Measurements from ENCODE around the gene CNTNAP2. TPM values are rescaled to one million over a fixed set of nuclear protein-coding genes. Genes with fewer than 3 reads are reported as not detected.

CNTNAP2 gene
- total and polyA plus RNA-seq, 8 donors, result 0.09 to 1.1 (median 0.38) TPM

GRCh38 chr7:147304376-147304775 is 1187.8 kb downstream of the CNTNAP2 start:
- TF ChIP-seq, protein P1, sequence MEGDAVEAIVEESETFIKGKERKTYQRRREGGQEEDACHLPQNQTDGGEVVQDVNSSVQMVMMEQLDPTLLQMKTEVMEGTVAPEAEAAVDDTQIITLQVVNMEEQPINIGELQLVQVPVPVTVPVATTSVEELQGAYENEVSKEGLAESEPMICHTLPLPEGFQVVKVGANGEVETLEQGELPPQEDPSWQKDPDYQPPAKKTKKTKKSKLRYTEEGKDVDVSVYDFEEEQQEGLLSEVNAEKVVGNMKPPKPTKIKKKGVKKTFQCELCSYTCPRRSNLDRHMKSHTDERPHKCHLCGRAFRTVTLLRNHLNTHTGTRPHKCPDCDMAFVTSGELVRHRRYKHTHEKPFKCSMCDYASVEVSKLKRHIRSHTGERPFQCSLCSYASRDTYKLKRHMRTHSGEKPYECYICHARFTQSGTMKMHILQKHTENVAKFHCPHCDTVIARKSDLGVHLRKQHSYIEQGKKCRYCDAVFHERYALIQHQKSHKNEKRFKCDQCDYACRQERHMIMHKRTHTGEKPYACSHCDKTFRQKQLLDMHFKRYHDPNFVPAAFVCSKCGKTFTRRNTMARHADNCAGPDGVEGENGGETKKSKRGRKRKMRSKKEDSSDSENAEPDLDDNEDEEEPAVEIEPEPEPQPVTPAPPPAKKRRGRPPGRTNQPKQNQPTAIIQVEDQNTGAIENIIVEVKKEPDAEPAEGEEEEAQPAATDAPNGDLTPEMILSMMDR (IDR thresholded peaks at IDR 0.05), result no peak
- intact Hi-C loops (cut with DNase I), result no loop called here
- no peaks in the 10 kb centered on the region for H3K4me1 ChIP-seq
- no peak overlapping the region for H3K4me3 ChIP-seq
- WGBS, 2 donors, result 92% methylated on average over 2 of the region's 2 CpGs
- no peaks in the 10 kb centered on the region for H3K27me3 ChIP-seq
- ATAC-seq, result no peak
- FAIRE-seq, result no peak
- H3K27ac ChIP-seq, result no peak overlapping the region
- no peaks in the 10 kb centered on the region for H3K9me3 ChIP-seq
- DNase-seq, result no peak
- H3K36me3 ChIP-seq, result no peaks in the 10 kb centered on the region

GRCh38 chr7:147305827-147306226 is 1189.2 kb downstream of the CNTNAP2 start:
- Histone ChIP-seq H3K27ac (no peak overlapping the region), H3K9me3 (no peaks in the 10 kb centered on the region), H3K4me3 (no peak overlapping the region), H3K36me3 (no peaks in the 10 kb centered on the region), H3K4me1 (no peaks in the 10 kb centered on the region), H3K27me3 (no peaks in the 10 kb centered on the region)
- DNase-seq (no peak), ATAC-seq (no peak), FAIRE-seq (no peak)
- WGBS, 2 donors, result 66 to 73% methylated on average over 2 of the region's 2 CpGs
- intact Hi-C loops (cut with DNase I), result no loop called here
- TF ChIP-seq, protein P1 (IDR thresholded peaks at IDR 0.05), result no peak

DNA sequence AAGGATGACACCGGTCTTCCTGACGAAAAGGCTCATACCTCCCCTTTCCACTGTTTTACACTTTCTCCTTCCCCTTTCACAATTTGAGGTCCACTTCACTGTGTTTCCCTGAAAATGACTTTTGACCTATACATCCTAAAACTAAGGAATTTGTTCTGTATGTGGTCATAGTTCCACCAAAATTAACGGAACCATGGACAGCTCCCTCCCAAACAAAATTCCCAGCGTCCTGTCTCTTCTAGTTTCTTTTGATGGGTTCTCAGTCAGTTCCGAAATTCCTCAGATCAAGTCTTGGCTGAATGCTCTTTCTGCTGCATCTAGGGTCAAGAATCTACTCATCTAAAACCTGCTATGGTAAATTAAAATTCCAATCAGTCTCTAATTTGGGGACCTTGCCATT is 1191.9 kb downstream of the CNTNAP2 start:
- H3K27me3 ChIP-seq, result no peaks in the 10 kb centered on the region
- no peak for DNase-seq
- TF ChIP-seq, protein P1 (IDR thresholded peaks at IDR 0.05), result no peak
- WGBS, 2 donors, result 60% methylated on average over 5 of the region's 5 CpGs
- no peaks in the 10 kb centered on the region for H3K4me1 ChIP-seq
- no peaks in the 10 kb centered on the region for H3K36me3 ChIP-seq
- no peaks in the 10 kb centered on the region for H3K9me3 ChIP-seq
- intact Hi-C loops (cut with DNase I), result no loop called here
- no peak overlapping the region for H3K4me3 ChIP-seq
- ATAC-seq, result no peak
- no peak for FAIRE-seq
- no peak overlapping the region for H3K27ac ChIP-seq

DNA sequence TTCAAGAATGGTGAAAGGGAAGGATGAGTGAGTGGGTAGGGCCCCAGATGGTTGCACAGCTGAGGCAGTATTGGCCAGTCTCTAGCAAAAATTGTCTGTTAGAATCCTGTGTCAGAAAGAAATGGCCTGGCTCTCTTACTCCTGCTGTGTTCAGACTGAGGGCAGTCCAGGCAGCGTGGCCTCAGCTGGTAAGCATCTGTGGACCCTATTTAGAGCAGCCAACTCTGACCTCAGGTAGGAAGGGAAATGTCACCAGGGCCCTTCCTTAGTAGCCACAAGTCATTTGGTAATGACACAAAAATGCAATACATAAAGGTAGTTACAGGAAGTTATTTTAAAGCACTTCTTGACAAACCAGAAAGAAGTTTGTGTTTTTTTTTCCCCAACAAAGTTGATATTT is 1194.7 kb downstream of the CNTNAP2 start:
- FAIRE-seq (no peak), ATAC-seq (no peak), DNase-seq (no peak)
- Histone ChIP-seq H3K4me1 (no peaks in the 10 kb centered on the region), H3K27ac (no peak overlapping the region), H3K4me3 (no peak overlapping the region), H3K9me3 (no peaks in the 10 kb centered on the region), H3K27me3 (no peaks in the 10 kb centered on the region), H3K36me3 (no peaks in the 10 kb centered on the region)
- TF ChIP-seq, protein P1 (IDR thresholded peaks at IDR 0.05), result no peak
- intact Hi-C loops (cut with DNase I), result no loop called here
- WGBS, 2 donors, result 77 to 80% methylated on average over 1 of the region's 1 CpG

DNA sequence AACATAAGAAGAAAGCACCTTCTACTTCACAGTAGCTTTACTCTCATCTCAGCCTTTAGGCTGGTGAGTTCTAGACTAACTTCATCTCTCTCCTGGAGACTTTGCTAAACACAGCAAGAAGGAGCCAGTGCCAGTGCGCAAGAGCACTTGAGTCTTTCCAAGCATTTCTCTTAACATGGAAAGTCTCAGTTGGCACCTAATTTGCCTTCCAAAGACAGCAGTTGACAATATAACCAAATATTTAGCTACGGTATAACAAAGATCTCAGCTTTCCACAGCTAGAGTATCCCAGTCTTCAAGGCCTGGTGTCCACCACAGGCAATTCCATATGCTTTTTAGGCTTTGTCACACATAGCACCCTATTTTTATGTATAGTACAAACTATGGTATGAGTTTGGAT is 1204.9 kb downstream of the CNTNAP2 start:
- no peak overlapping the region for H3K4me3 ChIP-seq
- no peak for FAIRE-seq

More for the DNA sequence above, 1204.9 kb downstream of the CNTNAP2 start:
- Histone ChIP-seq H3K36me3 (no peaks in the 10 kb centered on the region), H3K9me3 (no peaks in the 10 kb centered on the region), H3K4me1 (no peaks in the 10 kb centered on the region), H3K27ac (no peak overlapping the region), H3K27me3 (no peaks in the 10 kb centered on the region)
- ATAC-seq, result no peak
- DNase-seq, result no peak
- WGBS, 2 donors, result 90 to 95% methylated on average over 2 of the region's 2 CpGs
- intact Hi-C loops (cut with DNase I), result no loop called here
- TF ChIP-seq, protein P1 (IDR thresholded peaks at IDR 0.05), result no peak
